Activated CD4-positive, alpha-beta T cell treated with anti-CD3 and anti-CD28 coated beads for 24 hours (primary cell): ENCODE data around the gene SLC7A5.
"Not testable (repeated sequence)": the region's sequence is repeated elsewhere in the genome, so short reads cannot be mapped to it uniquely, and the experiment has no call there.

Source experiments
- DNase-seq, 2 donors: peaks; one replicate each; pipeline ENCODE4 v3.0.0-alpha.2; 2020; ENCODE audit warnings: low read depth in 2 of 2

SLC7A5 gene

DNA sequence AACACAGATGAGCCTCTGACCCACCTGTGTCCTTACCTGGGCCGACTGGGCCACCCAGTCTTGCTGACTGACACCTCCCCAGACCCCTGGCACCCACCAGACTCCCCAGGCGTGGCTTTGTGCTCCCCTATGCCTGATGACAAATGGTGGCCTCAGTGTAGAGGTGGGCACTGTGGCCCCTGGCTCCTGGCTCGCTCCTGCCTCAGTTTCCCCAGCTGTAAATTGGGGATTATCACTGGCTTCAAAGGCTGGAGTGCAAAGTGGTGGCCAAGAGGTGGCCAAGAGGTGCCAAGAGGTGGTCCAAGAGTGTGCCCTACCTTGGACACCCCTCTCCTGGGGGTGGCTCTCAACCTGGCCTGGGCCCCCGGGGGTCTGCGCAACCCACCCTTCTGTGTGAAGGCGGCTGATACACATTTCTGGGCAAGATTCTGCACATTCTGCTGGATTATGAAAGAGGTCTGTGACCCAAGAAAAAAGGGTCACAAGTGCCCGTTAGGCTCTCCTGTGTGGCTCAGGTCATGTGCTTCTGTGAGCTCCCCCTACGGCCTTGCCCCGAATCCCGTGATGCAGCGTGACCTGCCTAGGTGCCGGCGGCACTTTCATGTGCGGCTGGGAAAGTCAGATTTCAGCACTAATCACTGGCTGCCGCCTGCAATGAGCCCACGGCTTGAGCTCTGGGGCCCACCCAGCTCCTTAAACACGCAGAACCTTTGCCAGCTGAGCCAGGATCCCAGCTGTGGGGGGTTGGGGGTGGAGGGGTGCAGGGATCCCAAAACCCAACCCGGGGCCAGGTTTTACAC is 7.8 kb downstream of the SLC7A5 start:
- DNase-seq, result not testable (repeated sequence)

DNA sequence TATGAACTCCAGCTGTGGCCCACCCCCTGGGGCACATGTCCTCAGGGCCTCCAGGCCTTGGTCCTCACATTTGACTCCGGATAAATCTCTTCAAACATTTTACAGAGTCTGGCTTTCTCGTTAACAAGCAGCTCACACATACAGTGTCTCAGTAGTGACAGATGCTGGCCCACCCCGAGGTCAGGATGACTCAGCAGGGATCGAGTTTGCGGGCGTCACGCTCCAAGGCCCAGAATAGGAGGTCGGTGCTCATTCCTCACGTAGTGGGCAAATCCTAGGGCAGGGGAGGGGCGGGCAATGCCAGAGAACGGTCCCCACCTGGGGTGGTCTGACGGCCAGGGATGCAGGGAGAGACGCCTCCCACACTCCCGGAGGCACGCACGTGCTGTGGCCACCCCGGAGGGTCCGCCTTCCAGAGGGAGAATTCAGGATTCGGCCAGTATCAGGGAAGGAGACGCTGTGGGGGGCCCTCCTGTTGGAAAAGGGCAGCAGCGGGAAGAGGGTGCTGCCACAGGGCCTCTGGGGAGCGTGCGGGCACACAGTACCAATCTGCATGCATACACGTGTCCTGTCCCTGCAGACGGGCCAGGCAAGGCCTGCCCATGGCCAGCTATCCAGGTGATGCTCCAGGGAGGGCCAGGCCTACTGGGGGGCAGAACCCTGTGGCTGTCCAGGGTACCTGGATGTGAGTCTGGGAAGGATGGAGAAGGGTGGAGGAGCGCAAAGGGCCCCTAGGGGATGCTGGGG is 8.6 kb downstream of the SLC7A5 start:
- no peak for DNase-seq

DNA sequence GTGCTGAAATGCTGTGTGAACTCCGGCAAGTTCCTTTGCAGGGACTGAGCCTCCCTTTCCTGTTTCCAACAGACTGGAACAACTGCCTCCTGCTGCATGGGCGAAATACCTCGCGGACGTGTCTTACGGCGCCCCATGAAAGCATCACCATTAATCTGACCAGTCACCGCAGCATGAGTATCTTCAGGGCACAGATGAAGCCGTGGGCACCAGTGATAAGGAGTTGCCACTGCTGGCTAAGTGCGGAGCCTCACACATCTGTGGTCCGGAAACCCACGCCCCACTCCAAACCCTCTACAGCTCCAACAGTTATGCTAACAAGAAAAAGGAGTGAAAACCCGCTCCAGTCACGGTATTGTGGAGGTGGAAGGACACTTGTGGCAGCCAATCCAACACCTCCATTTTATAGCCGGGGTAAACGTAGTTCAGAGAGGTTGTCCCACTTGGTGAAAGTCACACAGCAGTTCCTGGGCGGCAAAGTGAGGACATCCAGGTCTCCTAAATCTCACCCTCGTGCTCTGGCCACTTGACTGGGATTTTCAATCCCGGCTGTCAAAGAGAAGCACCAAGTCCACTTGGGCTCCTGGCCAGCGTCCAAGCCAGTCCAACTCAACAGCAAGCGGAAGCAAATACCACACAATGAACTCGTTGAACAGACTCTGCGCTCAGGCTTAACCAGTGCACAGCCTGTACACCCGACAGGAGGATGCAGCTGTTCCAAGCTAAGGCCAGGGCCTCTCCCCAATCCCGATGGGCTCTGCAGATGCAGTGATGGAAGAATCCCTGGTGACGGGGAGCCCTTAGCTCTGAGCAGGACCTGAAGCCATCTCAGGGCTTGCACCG is 10.9 kb downstream of the SLC7A5 start:
- DNase-seq, result not testable (repeated sequence)

GRCh38 chr16:87856791-87857228 is 12.5 kb downstream of the SLC7A5 start:
- no peak for DNase-seq

DNA sequence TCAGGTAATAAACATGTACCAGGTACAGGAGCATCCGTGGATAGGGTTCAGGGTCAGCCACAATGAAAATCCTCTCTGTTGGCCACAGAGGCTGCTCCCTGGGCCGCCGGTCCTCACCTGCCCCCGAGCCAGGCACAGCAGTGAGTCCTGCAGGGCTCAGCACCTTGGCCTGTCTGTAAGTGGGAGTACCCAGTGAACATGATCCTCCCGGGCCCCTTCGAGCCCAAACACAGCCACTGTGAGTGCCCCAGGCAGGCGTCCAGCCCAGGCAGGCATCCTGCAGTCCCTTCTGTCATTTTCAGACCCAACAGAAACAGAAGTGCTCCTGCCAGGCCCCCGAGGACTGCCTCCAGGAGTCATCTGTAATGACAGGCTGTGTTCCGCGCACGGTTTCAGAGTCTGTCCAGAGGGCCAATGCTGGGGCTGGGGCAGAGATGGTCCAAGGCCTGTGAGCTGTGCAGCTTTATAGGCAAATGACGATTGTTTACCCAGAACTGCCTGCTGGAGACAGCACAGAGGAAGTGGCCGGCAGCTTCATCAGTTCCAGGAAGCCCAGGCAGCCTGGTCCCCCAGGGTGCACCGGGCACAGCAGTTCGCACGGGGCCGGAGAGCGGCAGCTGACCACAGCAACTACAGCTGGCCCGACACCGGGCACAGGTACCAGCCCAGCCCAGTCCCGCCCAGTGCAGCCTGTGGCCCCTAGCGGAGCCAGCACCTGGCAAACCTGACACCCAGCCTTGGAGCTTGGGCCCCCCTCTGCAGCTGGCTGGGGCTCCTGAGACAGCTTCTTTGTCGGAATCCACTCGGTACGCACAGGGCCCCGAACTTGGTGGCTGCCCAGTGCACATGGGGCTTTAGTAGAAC is 13.2 kb downstream of the SLC7A5 start:
- DNase-seq, result no peak

- DNase-seq, result no peak
Observed at GRCh38 chr16:87854907-87855683, 14.2 kb downstream of the SLC7A5 start.

DNA sequence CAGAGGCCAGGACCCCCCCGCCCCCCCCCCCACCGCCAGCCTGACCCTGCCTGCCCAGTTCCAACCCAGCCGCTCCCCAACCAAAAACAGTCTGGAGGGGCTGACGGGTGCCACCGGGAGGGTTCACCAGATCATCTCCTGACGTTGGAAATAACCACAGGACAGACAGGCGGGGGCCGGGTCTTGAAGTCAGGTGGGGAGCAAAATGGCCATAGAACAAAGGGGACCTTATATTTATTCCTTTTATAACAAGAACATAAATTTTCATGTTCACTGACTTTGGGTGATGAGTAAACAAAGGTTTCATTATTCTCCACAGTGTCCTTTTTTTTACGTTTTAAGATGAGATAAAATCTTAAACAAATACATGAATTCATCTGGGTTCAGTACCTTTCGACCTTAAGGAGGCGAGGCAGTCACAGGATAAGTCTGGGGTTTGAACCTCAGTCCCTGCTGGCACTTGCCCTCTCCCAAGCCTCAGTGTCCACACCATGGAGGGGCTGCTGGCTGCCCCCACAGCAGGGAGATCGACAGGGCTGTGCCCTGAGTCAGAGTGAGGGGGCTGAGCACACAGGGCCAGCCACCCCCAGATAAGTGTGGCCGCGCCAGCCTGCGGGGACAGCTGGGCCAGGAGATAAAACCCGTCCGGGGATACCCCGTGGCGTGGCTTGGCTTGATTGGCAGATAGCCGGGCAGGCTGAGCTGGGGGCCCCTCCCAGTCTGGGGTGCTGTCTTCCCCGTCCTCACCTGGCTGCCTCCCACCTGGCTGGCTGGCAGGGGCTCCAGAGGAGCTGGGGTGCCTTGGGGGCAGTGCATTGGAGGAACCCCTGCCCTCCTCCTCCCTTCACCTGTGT is 15.0 kb downstream of the SLC7A5 start:
- no peak for DNase-seq

- peak; percentile 73 to 83 for DNase-seq
Observed at GRCh38 chr16:87853411-87854052, 15.8 kb downstream of the SLC7A5 start.

GRCh38 chr16:87851601-87852000 is 17.7 kb downstream of the SLC7A5 start:
- DNase-seq, result no peak

- DNase-seq, result no peak
Observed at GRCh38 chr16:87851141-87851587, 18.1 kb downstream of the SLC7A5 start.

GRCh38 chr16:87850009-87851006 is 19.0 kb downstream of the SLC7A5 start:
- peak; percentile 53 to 54 for DNase-seq

DNA sequence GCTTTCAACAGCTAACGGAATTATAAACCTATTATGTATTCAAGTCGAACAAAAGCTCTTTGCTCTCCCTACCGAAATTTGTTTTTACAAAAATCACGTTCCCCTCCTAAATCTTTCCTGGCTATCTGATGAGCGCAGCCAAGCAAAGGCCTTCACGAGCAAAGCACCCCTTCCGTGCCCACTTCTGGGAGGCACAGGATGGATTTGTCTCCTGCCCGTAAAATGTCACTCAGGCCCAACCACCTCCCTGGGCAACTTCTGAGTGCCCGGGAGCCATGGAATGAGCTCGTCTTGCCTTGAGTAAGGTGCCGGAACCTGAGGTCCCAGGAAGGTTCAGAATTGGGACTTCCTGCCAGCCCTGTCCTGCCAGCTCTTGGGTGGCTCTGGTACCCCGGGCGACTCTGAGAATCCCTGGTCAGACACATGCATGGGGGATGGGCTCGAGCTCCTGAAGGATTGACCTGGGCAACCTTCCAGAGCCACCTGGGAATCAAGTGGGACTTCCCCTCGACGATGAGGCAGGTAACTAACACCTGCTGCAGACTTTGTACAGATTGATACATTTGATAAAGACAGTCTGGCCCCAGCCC is 19.8 kb downstream of the SLC7A5 start:
- no peak for DNase-seq

- DNase-seq, result no peak
Observed at GRCh38 chr16:87848676-87849345, 20.5 kb downstream of the SLC7A5 start.

- no peak for DNase-seq
Observed at GRCh38 chr16:87847785-87848675, 21.3 kb downstream of the SLC7A5 start.

DNA sequence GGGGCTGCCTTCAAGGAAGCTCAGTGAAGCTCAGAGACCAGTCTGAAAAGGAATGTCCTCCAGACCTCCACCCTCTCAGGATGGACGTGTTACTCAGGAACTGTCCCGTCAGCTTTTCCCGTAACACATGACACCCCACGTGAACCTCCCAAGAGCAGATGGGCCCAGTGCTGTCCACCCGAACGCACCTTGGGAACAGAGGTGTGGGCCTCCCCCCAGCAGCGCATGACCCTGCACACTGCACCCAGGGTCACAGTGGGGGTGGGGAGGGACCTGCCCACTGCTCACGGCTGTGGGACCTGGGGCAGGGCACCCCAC is 21.9 kb downstream of the SLC7A5 start:
- DNase-seq, result no peak
